Transverse colon (tissue), 4 donors: ENCODE results near the gene COL13A1. TPM values are rescaled to one million over a fixed set of nuclear protein-coding genes. Genes with fewer than 3 reads are reported as not detected.

Experiments
- DNase-seq: peaks from one replicate; pipeline ENCODE4 v3.0.0-alpha.2; 2019
- H3K27ac ChIP-seq, 4 donors: fragments of 200-600 bp; sonication (generic); 2 replicates each; pipeline ENCODE4 v1.5.1; 2016 to 2018; ENCODE audit warnings: inconsistent platforms in 4 of 4
- H3K27me3 ChIP-seq: fragments of 200-600 bp; sonication (generic); 2 replicates; pipeline ENCODE4 v1.5.1; 2017; ENCODE audit warnings: inconsistent platforms
- H3K36me3 ChIP-seq, 4 donors: fragments of 200-600 bp; sonication (generic); 2 replicates each; pipeline ENCODE4 v1.5.1; 2017 to 2019; ENCODE audit warnings: inconsistent platforms in 4 of 4
- H3K4me1 ChIP-seq, 4 donors: fragments of 200-600 bp; sonication (generic); 2 replicates each; pipeline ENCODE4 v1.5.1; 2017 to 2020; ENCODE audit warnings: inconsistent platforms in 4 of 4
- H3K4me3 ChIP-seq, 4 donors: fragments of 200-600 bp; sonication (generic); 1 replicate in 1 of 4; 2 replicates in 3 of 4; pipeline versions ENCODE4 v1.5.1 to v1.6.1; 2017 to 2019; ENCODE audit warnings: inconsistent platforms in 4 of 4
- H3K9me3 ChIP-seq, 2 donors: fragments of 200-600 bp; sonication (generic); 2 replicates each; pipeline ENCODE4 v1.5.1; 2017 to 2019; ENCODE audit warnings: inconsistent platforms in 2 of 2
- CTCF ChIP-seq, 5 experiments: fragments of 200-600 bp in 3 of 5; fragments of 450-650 bp in 2 of 5; sonication (generic) in 3 of 5; IDR thresholded peaks; 1 replicate in 2 of 5; 2 replicates in 3 of 5; pipeline ENCODE4 v1.5.1; 2016 to 2017; ENCODE audit warnings: antibody characterized with exemption in 5 of 5, inconsistent platforms in 3 of 5, mild to moderate bottlenecking in 2 of 5, moderate library complexity in 1 of 5
- EP300 ChIP-seq: sonication (generic); formaldehyde crosslinking; IDR thresholded peaks from one replicate; pipeline ENCODE4 v1.6.1; 2017; ENCODE audit warnings: antibody characterized with exemption, low read depth
- POLR2A ChIP-seq: fragments of 450-650 bp; IDR thresholded peaks from one replicate; pipeline ENCODE4 v1.6.1; 2016; ENCODE audit warnings: antibody characterized with exemption, mild to moderate bottlenecking, moderate library complexity
- POLR2AphosphoS5 ChIP-seq, 3 donors: sonication (generic); formaldehyde crosslinking; IDR thresholded peaks; one replicate each; pipeline ENCODE4 v1.6.1; 2016; ENCODE audit warnings: antibody characterized with exemption in 3 of 3
- WGBS, 2 donors: methylation state at CpG; one replicate each; pipeline ENCODE4 v1.1.5; 2018; ENCODE audit warnings: low coverage in 1 of 2; 5-methylcytosine and 5-hydroxymethylcytosine counted together
- in situ Hi-C, 4 donors: fragments of 200-750 bp; cut with MboI; loops; one replicate each; pipeline versions ENCODE4 v1.15.0 to v1.15.1; 2017; ENCODE audit warnings: low sequenced_read_pairs in 3 of 4, low pct_ligation_motif_present in 1 of 4, low pct_unique_long_range_greater_than_20kb in 1 of 4
- intact Hi-C: fragments of 100-400 bp; cut with DNase I; formaldehyde crosslinking; loops from one replicate; pipeline ENCODE4 v1.15.1; 2023; ENCODE audit warnings: low total_unique reads
- total RNA-seq, 4 donors: library from RNA; depleted of rRNA; stranded (reverse); fragments of >200 nt; gene quantifications; one replicate each; pipeline ENCODE4 v1.1.0, GENCODE V29; 2016

COL13A1 gene
- total RNA-seq, 4 donors from 2014 or later, result 0.68 to 8.2 (median 2.1) TPM

DNA sequence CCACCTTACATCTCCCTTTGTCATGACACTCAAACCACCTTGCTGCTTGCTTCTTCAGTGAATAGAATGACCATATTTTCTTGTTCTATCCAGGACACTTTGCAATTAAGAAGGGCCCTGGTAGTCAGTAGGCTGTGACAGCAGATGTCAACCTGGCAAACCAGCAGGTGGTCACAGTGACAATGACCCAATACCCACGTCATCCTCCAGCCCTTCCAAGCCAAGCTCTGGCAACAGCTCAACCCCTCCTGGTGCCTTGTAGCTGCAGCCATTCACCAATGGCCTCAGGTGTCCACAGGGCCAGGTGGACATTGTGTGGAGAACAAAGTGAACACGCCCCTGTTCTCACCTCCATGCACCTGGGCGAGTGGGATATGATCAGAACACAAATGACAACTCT is 163.4 kb downstream of the COL13A1 start:
- intact Hi-C loops, result no loop called here
- Histone ChIP-seq H3K27me3 (peaks cover 5% of the 10 kb centered on the region), H3K4me1 (peaks cover 6 to 12% (median 11%) of the 10 kb centered on the region in 4 donors), H3K27ac (no peak overlapping the region), H3K9me3 (no peaks in the 10 kb centered on the region), H3K4me3 (no peak overlapping the region), H3K36me3 (no peaks in the 10 kb centered on the region)
- no peak for TF ChIP-seq EP300
- TF ChIP-seq POLR2A, result no peak
- no peak for TF ChIP-seq POLR2AphosphoS5 (IDR thresholded peaks at IDR 0.05)
- no peak for TF ChIP-seq CTCF (IDR thresholded peaks at IDR 0.05)
- DNase-seq, result no peak
- WGBS, 2 donors, result 84 to 100% methylated on average over 2 to 3 of the region's 3 CpGs
- in situ Hi-C loops, result no loop called here

DNA sequence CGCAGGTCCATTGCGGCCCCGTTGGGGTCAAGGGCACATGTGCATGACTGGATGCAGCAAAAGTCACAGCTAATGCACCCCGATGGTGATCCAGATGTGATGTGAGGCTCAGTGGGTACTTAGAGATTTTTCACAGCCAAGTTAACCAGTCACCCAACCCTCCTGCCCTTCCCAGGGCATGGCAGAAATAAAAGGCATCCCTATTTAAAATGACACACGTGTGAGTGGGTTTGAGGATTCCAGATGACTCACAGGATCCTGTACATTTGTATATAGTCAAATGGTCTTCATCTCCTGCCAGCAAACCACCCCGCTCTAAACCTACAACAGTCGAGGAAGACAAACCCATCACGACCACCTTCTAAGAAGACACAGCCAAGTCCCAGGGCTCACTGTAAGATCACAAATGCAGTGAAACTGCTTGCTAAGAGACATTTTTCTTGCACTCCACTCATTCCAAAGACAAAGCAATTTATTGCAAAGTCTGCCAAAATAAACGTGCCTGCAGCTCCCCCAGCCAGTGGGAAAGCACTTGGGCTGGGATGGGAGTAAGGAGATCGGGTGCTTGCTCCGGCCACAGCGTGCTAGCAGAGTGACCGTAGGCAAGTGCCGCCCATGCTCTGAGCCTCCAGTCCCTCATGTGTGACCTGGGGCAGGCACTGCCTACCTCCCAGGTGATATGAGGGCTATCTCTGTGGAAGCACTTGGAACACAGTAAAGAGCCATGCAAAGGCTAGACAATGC is 164.4 kb downstream of the COL13A1 start:
- Histone ChIP-seq H3K4me3 (no peak overlapping the region), H3K9me3 (no peaks in the 10 kb centered on the region), H3K27ac (no peak overlapping the region), H3K36me3 (no peaks in the 10 kb centered on the region), H3K27me3 (peaks cover 5% of the 10 kb centered on the region), H3K4me1 (peaks cover 4 to 9% (median 5%) of the 10 kb centered on the region in 4 donors)
- in situ Hi-C loops, result no loop called here
- no peak for DNase-seq
- 75 to 79% methylated on average over 2 to 14 of the region's 14 CpGs for WGBS, 2 donors
- TF ChIP-seq POLR2A (no peak), EP300 (no peak), POLR2AphosphoS5 (IDR thresholded peaks at IDR 0.05) (no peak), CTCF (IDR thresholded peaks at IDR 0.05) (no peak)
- intact Hi-C loops, result no loop called here

- DNase-seq, result no peak
- H3K27me3 ChIP-seq, result peaks cover 5% of the 10 kb centered on the region
- no peak overlapping the region for H3K27ac ChIP-seq
- no peak overlapping the region for H3K4me3 ChIP-seq
- H3K4me1 ChIP-seq, result no peaks in the 10 kb centered on the region
- H3K36me3 ChIP-seq, result no peaks in the 10 kb centered on the region
- H3K9me3 ChIP-seq, result no peaks in the 10 kb centered on the region
- TF ChIP-seq CTCF (IDR thresholded peaks at IDR 0.05), result no peak
- no peak for TF ChIP-seq EP300
- TF ChIP-seq POLR2A, result no peak
- TF ChIP-seq POLR2AphosphoS5 (IDR thresholded peaks at IDR 0.05), result no peak
- intact Hi-C loops (no loop called here), in situ Hi-C loops (no loop called here)
- WGBS, 2 donors, result 69 to 79% methylated on average over 3 of the region's 3 CpGs
These were observed 167.1 kb downstream of the COL13A1 start for GRCh38 chr10:69968830-69969229.

DNA sequence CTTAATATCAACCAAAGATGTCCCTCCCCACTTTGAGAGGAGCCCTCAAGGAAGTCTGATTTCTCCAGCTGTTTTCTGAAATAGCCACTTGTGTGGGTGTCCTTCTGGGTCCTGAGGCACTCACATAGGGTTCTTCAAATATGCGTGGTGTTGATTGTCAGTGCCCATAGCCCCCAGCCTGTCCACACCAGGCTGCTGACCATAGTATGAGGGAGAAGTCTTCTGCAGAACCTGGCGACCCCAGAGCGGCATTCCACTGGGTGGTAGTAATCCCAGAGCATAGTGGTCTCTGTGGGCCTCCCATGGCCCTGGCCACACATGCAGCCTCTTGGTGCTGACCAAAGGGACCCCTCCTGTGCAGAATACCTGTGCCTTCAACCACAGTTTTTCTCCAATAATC is 168.3 kb downstream of the COL13A1 start:
- Histone ChIP-seq H3K4me3 (no peak overlapping the region), H3K4me1 (no peaks in the 10 kb centered on the region), H3K36me3 (no peaks in the 10 kb centered on the region), H3K27me3 (peaks cover 5% of the 10 kb centered on the region), H3K27ac (no peak overlapping the region), H3K9me3 (no peaks in the 10 kb centered on the region)
- DNase-seq, result no peak
- in situ Hi-C loops (no loop called here), intact Hi-C loops (no loop called here)
- TF ChIP-seq CTCF (IDR thresholded peaks at IDR 0.05), result no peak
- TF ChIP-seq EP300, result no peak
- no peak for TF ChIP-seq POLR2AphosphoS5 (IDR thresholded peaks at IDR 0.05)
- TF ChIP-seq POLR2A, result no peak
- WGBS, 2 donors, result 92% methylated on average over 3 of the region's 3 CpGs; no CpG with 5 or more reads in 1 of the 2 donors
